UCSD-AML1 (cell line): Measurements from ENCODE around the gene IGSF9B.

Source experiments
- DNase-seq: peaks from one replicate; lab custom pipeline; 2025; ENCODE audit not compliant: unreplicated experiment; lab: John Stamatoyannopoulos, UW

Gene IGSF9B

GRCh38 chr11:133922078-133922870 lies 34.5 kb downstream of the IGSF9B start:
- DNase-seq = no peak

GRCh38 chr11:133921513-133921912 lies 35.3 kb downstream of the IGSF9B start:
- no peak for DNase-seq

GRCh38 chr11:133921026-133921425 lies 35.7 kb downstream of the IGSF9B start:
- DNase-seq = no peak

- no peak for DNase-seq
Observed at GRCh38 chr11:133920109-133920990, 36.4 kb downstream of the IGSF9B start.

- no peak for DNase-seq
Observed at GRCh38 chr11:133919330-133920108, 37.2 kb downstream of the IGSF9B start.

GRCh38 chr11:133918608-133919260 lies 38.0 kb downstream of the IGSF9B start:
- DNase-seq = no peak

- DNase-seq = no peak
Observed at GRCh38 chr11:133917921-133918607, 38.7 kb downstream of the IGSF9B start.

- no peak for DNase-seq
Observed at GRCh38 chr11:133916784-133917440, 39.9 kb downstream of the IGSF9B start.

- no peak for DNase-seq
Observed at GRCh38 chr11:133913761-133914160, 43.0 kb downstream of the IGSF9B start.

GRCh38 chr11:133911171-133911570 lies 45.6 kb downstream of the IGSF9B start:
- peak; percentile 19 for DNase-seq

- DNase-seq = no peak
Observed at GRCh38 chr11:133910101-133910500, 46.7 kb downstream of the IGSF9B start.

- no peak for DNase-seq
Observed at GRCh38 chr11:133908827-133909226, 47.9 kb downstream of the IGSF9B start.

GRCh38 chr11:133907841-133908241 lies 48.9 kb downstream of the IGSF9B start:
- no peak for DNase-seq

- no peak for DNase-seq
Observed at GRCh38 chr11:133907216-133907615, 49.6 kb downstream of the IGSF9B start.

GRCh38 chr11:133906746-133907145 lies 50.0 kb downstream of the IGSF9B start:
- no peak for DNase-seq

GRCh38 chr11:133906241-133906640 lies 50.5 kb downstream of the IGSF9B start:
- no peak for DNase-seq

GRCh38 chr11:133905677-133906156 lies 51.1 kb downstream of the IGSF9B start:
- DNase-seq = no peak

- DNase-seq = no peak
Observed at GRCh38 chr11:133904818-133905515, 51.8 kb downstream of the IGSF9B start.
